NAMALWA (cell line): Measurements from ENCODE around the gene LAMA4.

Experiments
- DNase-seq: peaks from one replicate; pipeline ENCODE4 v3.0.0-alpha.2; 2015; ENCODE audit warnings: low spot score

LAMA4 gene

GRCh38 chr6:112081569-112081968 is 172.8 kb downstream of the LAMA4 start:
- DNase-seq: no peak

GRCh38 chr6:112066606-112067005 is 187.8 kb downstream of the LAMA4 start:
- no peak for DNase-seq

GRCh38 chr6:112065426-112065986 is 188.9 kb downstream of the LAMA4 start:
- DNase-seq: no peak

- no peak for DNase-seq
Observed at GRCh38 chr6:112062966-112063365, 191.4 kb downstream of the LAMA4 start.

GRCh38 chr6:112061605-112062004 is 192.8 kb downstream of the LAMA4 start:
- DNase-seq: no peak
